ENCODE data around the gene LZIC.

LZIC gene

DNA sequence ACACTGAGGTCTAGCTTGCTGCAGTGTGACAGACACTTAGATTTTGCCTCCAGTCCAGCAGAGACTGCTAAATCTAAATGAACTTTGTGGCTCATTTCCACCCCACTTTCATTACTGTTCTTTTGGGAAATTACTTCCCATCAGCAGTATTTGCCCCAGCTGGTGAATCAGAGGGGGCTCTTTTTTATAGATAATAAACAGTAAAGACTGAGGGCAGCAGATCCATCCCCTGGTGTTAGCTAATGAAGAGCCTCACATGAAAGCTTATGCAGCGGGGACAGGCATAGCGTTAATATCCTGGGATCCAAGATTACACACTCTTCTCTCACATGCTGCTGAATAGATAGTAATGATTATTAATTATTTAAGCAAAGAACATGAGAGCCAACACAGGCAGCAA, 26.7 kb downstream of the LZIC start:
- ATAC-seq, result no peak
- TF ChIP-seq, protein P1, sequence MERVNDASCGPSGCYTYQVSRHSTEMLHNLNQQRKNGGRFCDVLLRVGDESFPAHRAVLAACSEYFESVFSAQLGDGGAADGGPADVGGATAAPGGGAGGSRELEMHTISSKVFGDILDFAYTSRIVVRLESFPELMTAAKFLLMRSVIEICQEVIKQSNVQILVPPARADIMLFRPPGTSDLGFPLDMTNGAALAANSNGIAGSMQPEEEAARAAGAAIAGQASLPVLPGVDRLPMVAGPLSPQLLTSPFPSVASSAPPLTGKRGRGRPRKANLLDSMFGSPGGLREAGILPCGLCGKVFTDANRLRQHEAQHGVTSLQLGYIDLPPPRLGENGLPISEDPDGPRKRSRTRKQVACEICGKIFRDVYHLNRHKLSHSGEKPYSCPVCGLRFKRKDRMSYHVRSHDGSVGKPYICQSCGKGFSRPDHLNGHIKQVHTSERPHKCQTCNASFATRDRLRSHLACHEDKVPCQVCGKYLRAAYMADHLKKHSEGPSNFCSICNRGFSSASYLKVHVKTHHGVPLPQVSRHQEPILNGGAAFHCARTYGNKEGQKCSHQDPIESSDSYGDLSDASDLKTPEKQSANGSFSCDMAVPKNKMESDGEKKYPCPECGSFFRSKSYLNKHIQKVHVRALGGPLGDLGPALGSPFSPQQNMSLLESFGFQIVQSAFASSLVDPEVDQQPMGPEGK (CRISPR knock-in tag; IDR thresholded peaks at IDR 0.05; ENCODE audit: borderline replicate concordance), result no peak
- TF ChIP-seq ZNF70 (CRISPR knock-in tag; IDR thresholded peaks at IDR 0.05), result no peak
- no peak for TF ChIP-seq CSDC2 (CRISPR knock-in tag; IDR thresholded peaks at IDR 0.05)
- no peak for TF ChIP-seq PPARA (CRISPR knock-in tag; IDR thresholded peaks at IDR 0.05; ENCODE audit: borderline replicate concordance)
- no peak for TF ChIP-seq OSR1 (CRISPR knock-in tag; IDR thresholded peaks at IDR 0.05)
- no peak for TF ChIP-seq ISL1 (CRISPR knock-in tag; IDR thresholded peaks at IDR 0.05)
- TF ChIP-seq ZNF8 (CRISPR knock-in tag; IDR thresholded peaks at IDR 0.05), result no peak
- TF ChIP-seq ZC3H10 (CRISPR knock-in tag; IDR thresholded peaks at IDR 0.05), result no peak
- no peak for TF ChIP-seq ZNF565 (CRISPR knock-in tag; conservative IDR thresholded peaks at IDR 0.05; ENCODE audit: low read depth)

DNA sequence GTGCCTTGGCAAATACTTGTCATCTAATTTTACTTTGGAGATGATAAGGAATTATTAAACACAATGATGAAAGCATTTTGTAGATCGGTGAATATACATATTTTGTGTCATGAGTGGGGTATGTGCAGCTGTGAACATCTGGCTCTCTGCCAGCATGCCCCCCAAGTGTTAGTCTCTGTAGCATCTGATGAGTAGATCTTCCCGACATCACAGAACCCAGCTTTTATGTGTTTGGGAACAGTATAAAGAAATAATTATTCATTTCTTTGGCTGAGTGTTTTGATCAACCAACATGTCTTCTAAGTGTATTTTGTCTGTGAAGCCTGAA, 28.6 kb downstream of the LZIC start:
- no peak for ATAC-seq
- TF ChIP-seq ISL1 (CRISPR knock-in tag; IDR thresholded peaks at IDR 0.05), result no peak
- TF ChIP-seq, protein P2, sequence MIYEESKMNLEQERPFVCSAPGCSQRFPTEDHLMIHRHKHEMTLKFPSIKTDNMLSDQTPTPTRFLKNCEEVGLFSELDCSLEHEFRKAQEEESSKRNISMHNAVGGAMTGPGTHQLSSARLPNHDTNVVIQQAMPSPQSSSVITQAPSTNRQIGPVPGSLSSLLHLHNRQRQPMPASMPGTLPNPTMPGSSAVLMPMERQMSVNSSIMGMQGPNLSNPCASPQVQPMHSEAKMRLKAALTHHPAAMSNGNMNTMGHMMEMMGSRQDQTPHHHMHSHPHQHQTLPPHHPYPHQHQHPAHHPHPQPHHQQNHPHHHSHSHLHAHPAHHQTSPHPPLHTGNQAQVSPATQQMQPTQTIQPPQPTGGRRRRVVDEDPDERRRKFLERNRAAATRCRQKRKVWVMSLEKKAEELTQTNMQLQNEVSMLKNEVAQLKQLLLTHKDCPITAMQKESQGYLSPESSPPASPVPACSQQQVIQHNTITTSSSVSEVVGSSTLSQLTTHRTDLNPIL (CRISPR knock-in tag; IDR thresholded peaks at IDR 0.05; ENCODE audit: low read depth), result no peak
- TF ChIP-seq ARNTL (CRISPR knock-in tag; IDR thresholded peaks at IDR 0.05; ENCODE audit: borderline replicate concordance, low read depth), result no peak
- no peak for TF ChIP-seq ZC3H10 (CRISPR knock-in tag; IDR thresholded peaks at IDR 0.05)
- no peak for TF ChIP-seq SNAI2 (CRISPR knock-in tag; IDR thresholded peaks at IDR 0.05)
- no peak for TF ChIP-seq BACH2 (CRISPR knock-in tag; IDR thresholded peaks at IDR 0.05; ENCODE audit: borderline replicate concordance)
- TF ChIP-seq OSR1 (CRISPR knock-in tag; IDR thresholded peaks at IDR 0.05), result no peak
- no peak for TF ChIP-seq ZNF70 (CRISPR knock-in tag; IDR thresholded peaks at IDR 0.05)
- no peak for TF ChIP-seq PPARA (CRISPR knock-in tag; IDR thresholded peaks at IDR 0.05; ENCODE audit: borderline replicate concordance)
- no peak for TF ChIP-seq ESRRG (CRISPR knock-in tag; IDR thresholded peaks at IDR 0.05)
- no peak for TF ChIP-seq ZNF8 (CRISPR knock-in tag; IDR thresholded peaks at IDR 0.05)
- TF ChIP-seq ZNF565 (CRISPR knock-in tag; conservative IDR thresholded peaks at IDR 0.05; ENCODE audit: low read depth), result no peak
- no peak for TF ChIP-seq ZFP30 (CRISPR knock-in tag; IDR thresholded peaks at IDR 0.05)
- TF ChIP-seq, protein P3, sequence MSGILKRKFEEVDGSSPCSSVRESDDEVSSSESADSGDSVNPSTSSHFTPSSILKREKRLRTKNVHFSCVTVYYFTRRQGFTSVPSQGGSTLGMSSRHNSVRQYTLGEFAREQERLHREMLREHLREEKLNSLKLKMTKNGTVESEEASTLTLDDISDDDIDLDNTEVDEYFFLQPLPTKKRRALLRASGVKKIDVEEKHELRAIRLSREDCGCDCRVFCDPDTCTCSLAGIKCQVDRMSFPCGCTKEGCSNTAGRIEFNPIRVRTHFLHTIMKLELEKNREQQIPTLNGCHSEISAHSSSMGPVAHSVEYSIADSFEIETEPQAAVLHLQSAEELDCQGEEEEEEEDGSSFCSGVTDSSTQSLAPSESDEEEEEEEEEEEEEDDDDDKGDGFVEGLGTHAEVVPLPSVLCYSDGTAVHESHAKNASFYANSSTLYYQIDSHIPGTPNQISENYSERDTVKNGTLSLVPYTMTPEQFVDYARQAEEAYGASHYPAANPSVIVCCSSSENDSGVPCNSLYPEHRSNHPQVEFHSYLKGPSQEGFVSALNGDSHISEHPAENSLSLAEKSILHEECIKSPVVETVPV (CRISPR knock-in tag; IDR thresholded peaks at IDR 0.05), result no peak

DNA sequence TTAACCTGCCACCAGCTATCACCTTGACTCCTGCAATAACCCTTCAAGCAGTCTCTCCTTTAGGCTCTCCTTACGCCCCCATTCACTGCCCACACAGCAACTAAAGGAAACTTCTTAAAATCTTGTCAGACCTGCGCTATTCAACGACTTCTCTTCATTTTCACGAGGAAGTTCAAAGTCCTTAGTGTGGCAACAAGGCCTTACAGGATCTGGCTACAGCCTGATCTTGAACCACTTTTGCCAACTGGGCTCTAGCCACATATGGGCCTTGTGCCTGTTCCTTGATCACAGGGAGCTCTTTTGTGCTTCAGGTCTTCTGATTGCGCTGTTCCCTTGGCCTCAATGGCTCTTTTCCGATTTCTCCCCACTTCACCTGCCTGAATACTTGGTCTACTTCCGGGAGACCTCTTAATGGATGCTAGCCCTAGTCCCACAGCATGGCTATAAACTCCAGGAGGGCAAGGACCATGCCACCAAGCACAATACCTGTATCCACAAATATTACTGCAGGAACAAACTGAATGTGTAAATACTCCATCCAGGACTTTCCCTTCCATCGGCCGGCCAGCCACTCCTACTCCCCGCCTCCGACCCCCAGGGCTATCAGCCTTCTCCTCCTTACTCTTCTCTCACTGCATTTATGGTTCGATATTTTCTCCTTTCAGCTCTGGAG, 30.8 kb downstream of the LZIC start:
- no peak for ATAC-seq
- TF ChIP-seq PPARA (CRISPR knock-in tag; IDR thresholded peaks at IDR 0.05; ENCODE audit: borderline replicate concordance) (no peak), TOX (CRISPR knock-in tag; IDR thresholded peaks at IDR 0.05; ENCODE audit: borderline replicate concordance) (no peak)
- TF ChIP-seq, protein P3 (CRISPR knock-in tag; IDR thresholded peaks at IDR 0.05), result no peak

DNA sequence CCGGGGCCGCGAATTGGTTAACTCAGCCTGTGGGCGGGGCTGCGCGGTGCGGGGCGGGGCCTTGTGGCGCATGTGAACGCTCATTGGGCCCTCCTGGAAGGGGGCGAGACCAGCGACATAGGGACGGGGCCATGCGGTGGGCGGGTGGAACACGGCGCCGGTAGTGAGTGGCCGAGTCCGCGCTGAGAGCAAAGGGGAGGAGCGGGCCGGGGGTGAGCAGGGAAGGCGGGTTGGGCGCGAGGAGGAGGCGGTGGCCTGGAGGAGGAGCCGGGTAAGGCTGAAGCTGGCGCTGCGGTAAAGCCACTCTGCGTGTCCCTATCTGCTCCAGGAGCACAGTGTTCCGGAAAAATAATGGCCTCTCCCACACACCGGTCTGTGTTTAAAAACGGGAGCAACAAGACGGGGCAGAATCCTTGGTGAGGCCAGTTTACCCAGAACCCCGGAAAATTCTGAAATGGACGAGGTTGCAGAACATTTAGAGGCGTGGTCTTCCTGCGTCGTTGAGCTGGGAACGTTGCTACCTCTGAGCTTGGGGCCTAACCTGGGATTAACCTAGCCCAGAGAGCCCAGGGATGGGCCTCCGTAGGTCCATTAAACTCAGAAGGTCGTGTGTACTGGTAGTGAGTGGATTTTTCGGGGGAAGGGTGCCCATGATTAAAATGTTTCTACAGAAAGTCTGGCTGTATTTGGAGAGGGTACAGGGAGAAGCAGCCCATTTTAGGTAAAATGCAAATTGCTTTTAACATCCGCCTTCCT, 32.6 kb downstream of the LZIC start:
- ATAC-seq, result peak; percentile 99
- TF ChIP-seq ZNF70 (CRISPR knock-in tag; IDR thresholded peaks at IDR 0.05) (no peak), GLIS3 (CRISPR knock-in tag; IDR thresholded peaks at IDR 0.05) (no peak), RARB (CRISPR knock-in tag; IDR thresholded peaks at IDR 0.05) (no peak), ISL1 (CRISPR knock-in tag; IDR thresholded peaks at IDR 0.05) (no peak), PPARA (CRISPR knock-in tag; IDR thresholded peaks at IDR 0.05; ENCODE audit: borderline replicate concordance) (no peak), ZNF8 (CRISPR knock-in tag; IDR thresholded peaks at IDR 0.05) (no peak), TCF4 (CRISPR knock-in tag; IDR thresholded peaks at IDR 0.05; ENCODE audit: borderline replicate concordance) (no peak), ZC3H10 (CRISPR knock-in tag; IDR thresholded peaks at IDR 0.05) (no peak), TOX (CRISPR knock-in tag; IDR thresholded peaks at IDR 0.05; ENCODE audit: borderline replicate concordance) (no peak), ESRRG (CRISPR knock-in tag; IDR thresholded peaks at IDR 0.05) (no peak)
- TF ChIP-seq, protein P3 (CRISPR knock-in tag; IDR thresholded peaks at IDR 0.05), result no peak
- TF ChIP-seq, protein P1 (CRISPR knock-in tag; IDR thresholded peaks at IDR 0.05; ENCODE audit: borderline replicate concordance), result no peak
